Body of pancreas (tissue), 4 donors: ENCODE results near the gene SRSF6.

Source experiments
- CTCF ChIP-seq, 7 experiments: fragments of 450-650 bp in 4 of 7; fragments of 200-600 bp in 3 of 7; sonication (generic) in 3 of 7; IDR thresholded peaks; one replicate each; pipeline ENCODE4 v1.5.1; 2016 to 2019; ENCODE audit warnings: antibody characterized with exemption in 7 of 7
- POLR2A ChIP-seq, 3 donors: fragments of 450-650 bp; IDR thresholded peaks; one replicate each; pipeline ENCODE4 v1.6.1; 2016; ENCODE audit warnings: antibody characterized with exemption in 3 of 3, mild to moderate bottlenecking in 2 of 3

DNA sequence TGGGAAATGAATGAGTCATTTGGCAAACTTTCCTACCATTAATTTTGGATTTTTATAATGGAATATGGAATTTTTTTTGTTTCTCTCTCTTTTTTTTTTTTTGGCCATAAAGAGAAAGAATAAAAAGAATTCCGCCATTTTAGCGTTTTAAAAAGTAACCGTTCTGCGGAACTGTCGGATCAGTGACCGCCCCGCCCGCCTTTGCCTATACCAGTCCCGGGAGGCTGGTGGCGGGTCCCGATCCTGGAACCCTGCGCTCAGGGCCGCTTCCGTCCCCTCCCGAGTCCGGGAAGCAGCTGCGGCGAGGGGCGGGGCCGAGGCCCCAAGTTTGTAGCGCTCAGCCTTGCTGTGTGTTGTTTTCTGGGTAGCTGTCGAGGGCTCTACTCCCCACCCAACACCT, 50.4 kb downstream of the SRSF6 start:
- TF ChIP-seq CTCF (IDR thresholded peaks at IDR 0.05), result no peak
- TF ChIP-seq POLR2A (IDR thresholded peaks at IDR 0.05), result no peak
